ENCODE data around the gene IPO4. TPM values are rescaled to one million over a fixed set of nuclear protein-coding genes. Genes with fewer than 3 reads are reported as not detected.

Gene IPO4
- total and polyA plus RNA-seq, 10 of the 15 experiments (the other 5 are each of a cell fraction or from before 2014, with no cell fraction given) = 7.8 to 139 (median 37.6) TPM

DNA sequence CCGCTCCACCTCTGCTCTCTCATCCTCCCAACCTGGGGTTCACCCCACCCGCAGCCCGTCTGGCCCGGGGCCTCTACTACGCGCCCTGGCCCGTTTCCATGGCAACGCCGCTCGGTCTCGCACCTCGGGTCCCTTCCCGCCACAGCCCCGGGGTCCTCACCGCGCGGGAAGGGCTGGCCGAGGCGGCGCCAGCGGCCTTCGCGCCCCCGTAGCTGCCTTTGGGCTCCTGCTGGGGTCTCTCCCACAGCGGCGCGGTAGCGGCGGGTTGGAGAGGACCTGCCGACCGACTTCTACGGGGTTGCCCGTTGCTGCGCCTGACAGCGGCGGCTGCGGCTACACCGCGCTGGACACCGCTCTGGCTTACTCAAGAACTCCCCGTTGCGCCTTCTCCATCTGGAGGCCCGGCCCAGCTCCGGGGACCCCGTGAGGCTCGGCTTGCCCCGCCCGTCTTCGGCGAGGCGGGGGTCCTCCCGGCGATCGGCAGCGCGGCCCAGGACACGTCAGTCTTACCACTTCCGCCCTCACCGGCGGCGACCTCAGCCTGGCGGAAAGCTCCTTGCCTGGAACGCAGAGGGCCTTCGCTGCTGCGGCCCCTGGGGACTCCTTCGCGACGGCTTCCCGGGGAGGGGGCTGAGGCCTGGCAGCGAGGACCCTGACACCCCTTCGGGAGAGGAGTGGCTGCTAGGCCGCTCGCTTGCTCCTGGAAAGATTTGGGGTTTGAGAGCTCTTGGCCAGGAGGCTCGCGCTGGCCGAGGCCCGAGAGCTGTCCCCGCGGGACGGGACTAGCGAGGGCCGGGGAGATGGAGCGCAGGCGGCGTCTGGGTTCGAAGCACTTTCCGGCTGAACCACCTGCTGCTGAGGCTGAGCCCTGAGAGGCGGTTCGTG, 6.8 kb upstream of the IPO4 start, which contains the start of gene TM9SF1 (continued):
- TF ChIP-seq BCLAF1 (IDR thresholded peaks at IDR 0.05) (no peak), STAT1 (conservative IDR thresholded peaks at IDR 0.05) (peak; percentile 92; the same call in 1 of the 2 replicates), YBX1 (IDR thresholded peaks at IDR 0.05) (no peak), EP300 (IDR thresholded peaks at IDR 0.05; ENCODE audit: borderline replicate concordance in 1 of 2, control insufficient read depth in 1 of 2, low read depth in 2 of 2, low read length in 2 of 2) (no peak), ZNF384 (IDR thresholded peaks at IDR 0.05; ENCODE audit: borderline replicate concordance, low read depth, low read length) (no peak), HDAC2 (IDR thresholded peaks at IDR 0.05) (no peak), PRDM15 (CRISPR knock-in tag; IDR thresholded peaks at IDR 0.05) (no peak)
- TF ChIP-seq, protein P1, sequence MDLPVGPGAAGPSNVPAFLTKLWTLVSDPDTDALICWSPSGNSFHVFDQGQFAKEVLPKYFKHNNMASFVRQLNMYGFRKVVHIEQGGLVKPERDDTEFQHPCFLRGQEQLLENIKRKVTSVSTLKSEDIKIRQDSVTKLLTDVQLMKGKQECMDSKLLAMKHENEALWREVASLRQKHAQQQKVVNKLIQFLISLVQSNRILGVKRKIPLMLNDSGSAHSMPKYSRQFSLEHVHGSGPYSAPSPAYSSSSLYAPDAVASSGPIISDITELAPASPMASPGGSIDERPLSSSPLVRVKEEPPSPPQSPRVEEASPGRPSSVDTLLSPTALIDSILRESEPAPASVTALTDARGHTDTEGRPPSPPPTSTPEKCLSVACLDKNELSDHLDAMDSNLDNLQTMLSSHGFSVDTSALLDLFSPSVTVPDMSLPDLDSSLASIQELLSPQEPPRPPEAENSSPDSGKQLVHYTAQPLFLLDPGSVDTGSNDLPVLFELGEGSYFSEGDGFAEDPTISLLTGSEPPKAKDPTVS (IDR thresholded peaks at IDR 0.05; ENCODE audit: low read depth, low read length) = no peak; the same call in 1 of the 2 replicates
- TF ChIP-seq, protein P2, sequence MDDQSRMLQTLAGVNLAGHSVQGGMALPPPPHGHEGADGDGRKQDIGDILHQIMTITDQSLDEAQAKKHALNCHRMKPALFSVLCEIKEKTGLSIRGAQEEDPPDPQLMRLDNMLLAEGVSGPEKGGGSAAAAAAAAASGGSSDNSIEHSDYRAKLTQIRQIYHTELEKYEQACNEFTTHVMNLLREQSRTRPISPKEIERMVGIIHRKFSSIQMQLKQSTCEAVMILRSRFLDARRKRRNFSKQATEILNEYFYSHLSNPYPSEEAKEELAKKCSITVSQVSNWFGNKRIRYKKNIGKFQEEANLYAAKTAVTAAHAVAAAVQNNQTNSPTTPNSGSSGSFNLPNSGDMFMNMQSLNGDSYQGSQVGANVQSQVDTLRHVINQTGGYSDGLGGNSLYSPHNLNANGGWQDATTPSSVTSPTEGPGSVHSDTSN (IDR thresholded peaks at IDR 0.05; ENCODE audit: insufficient replicate concordance, low read depth, low read length) = peak; percentile 37
- TF ChIP-seq, protein P3, sequence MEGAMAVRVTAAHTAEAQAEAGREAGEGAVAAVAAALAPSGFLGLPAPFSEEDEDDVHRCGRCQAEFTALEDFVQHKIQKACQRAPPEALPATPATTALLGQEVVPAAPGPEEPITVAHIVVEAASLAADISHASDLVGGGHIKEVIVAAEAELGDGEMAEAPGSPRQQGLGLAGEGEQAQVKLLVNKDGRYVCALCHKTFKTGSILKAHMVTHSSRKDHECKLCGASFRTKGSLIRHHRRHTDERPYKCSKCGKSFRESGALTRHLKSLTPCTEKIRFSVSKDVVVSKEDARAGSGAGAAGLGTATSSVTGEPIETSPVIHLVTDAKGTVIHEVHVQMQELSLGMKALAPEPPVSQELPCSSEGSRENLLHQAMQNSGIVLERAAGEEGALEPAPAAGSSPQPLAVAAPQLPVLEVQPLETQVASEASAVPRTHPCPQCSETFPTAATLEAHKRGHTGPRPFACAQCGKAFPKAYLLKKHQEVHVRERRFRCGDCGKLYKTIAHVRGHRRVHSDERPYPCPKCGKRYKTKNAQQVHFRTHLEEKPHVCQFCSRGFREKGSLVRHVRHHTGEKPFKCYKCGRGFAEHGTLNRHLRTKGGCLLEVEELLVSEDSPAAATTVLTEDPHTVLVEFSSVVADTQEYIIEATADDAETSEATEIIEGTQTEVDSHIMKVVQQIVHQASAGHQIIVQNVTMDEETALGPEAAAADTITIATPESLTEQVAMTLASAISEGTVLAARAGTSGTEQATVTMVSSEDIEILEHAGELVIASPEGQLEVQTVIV (IDR thresholded peaks at IDR 0.05; ENCODE audit: borderline replicate concordance, partially characterized antibody) = peak; percentile 86

All from GM12878 (cell line).